ENCODE measurements around the gene ROCK2. TPM values are rescaled to one million over a fixed set of nuclear protein-coding genes. Genes with fewer than 3 reads are reported as not detected.
A peak's percentile ranks its signal among the peaks of the same experiment; 100 is the strongest.

ROCK2 gene
- total and polyA plus RNA-seq, 2 of the 13 experiments (the other 11 are each of a cell fraction or from before 2014, with no cell fraction given): 38.1 to 119 TPM

- in situ Hi-C loops (cut with HindIII; ENCODE audit: extremely low pct_ligation_motif_present, low pct_unique_long_range_greater_than_20kb) (no loop called here), intact Hi-C loops (cut with micrococcal nuclease; ENCODE audit: unreplicated experiment) (loop anchor here (1.0 to 5.0 kb wide), 3 partner anchors 7 to 34 kb away; no protein-coding TSS in a partner anchor)
- peaks cover 90% of the 10 kb centered on the region for H3K4me1 ChIP-seq (ENCODE audit: insufficient read depth, low read length)
- no peaks in the 10 kb centered on the region for H3K27me3 ChIP-seq (ENCODE audit: control insufficient read depth in 1 of 2, insufficient read depth in 2 of 2, low read length in 2 of 2)
- H3K4me2 ChIP-seq (ENCODE audit: low read depth, low read length): peak overlapping the region; percentile 19; the same call in 1 of the 2 replicates
- POLR2A ChIA-PET: interaction anchor here (1.2 to 6.8 kb wide), 5 partner anchors 12 to 38 kb away, joined by 5 to 112 read pairs (median 27); no protein-coding TSS in a partner anchor
- H2AFZ ChIP-seq (ENCODE audit: low read length): no peak overlapping the region
- TF ChIP-seq ZNF12 (CRISPR knock-in tag; IDR thresholded peaks at IDR 0.05): peak; percentile 89
- no peak for TF ChIP-seq ZNF614 (CRISPR knock-in tag; IDR thresholded peaks at IDR 0.05; ENCODE audit: borderline replicate concordance)
- ATAC-seq (no peak), DNase-seq (ENCODE audit: low spot score) (no peak), FAIRE-seq (no peak)
- no peak overlapping the region for H3K9ac ChIP-seq (ENCODE audit: insufficient read depth, low read depth, low read length)
- H3K36me3 ChIP-seq (replicated peaks in 1 of 2; ENCODE audit: control insufficient read depth in 1 of 2, insufficient read depth in 2 of 2, low read length in 2 of 2): no peaks in the 10 kb centered on the region
- no peaks in the 10 kb centered on the region for H3K79me2 ChIP-seq (ENCODE audit: insufficient read depth, low read length)
- H3K4me3 ChIP-seq (replicated peaks in 1 of 3; ENCODE audit: insufficient read depth in 1 of 3, low read depth in 2 of 3, low read length in 3 of 3): no peak overlapping the region
- H3K9me3 ChIP-seq (ENCODE audit: low read length): no peaks in the 10 kb centered on the region
- CTCF ChIA-PET (ENCODE audit: low intra/inter-chr PET ratio, low total read pairs): no interaction called here
- H4K20me1 ChIP-seq (ENCODE audit: insufficient read depth, low read length): no peaks in the 10 kb centered on the region
- no TSS peak for BruUV-seq (replicated peaks)
- no peak overlapping the region for H3K27ac ChIP-seq (ENCODE audit: extremely low read length, insufficient read depth, low read length)
- WGBS (ENCODE audit: low lambda C conversion rate): 75% methylated on average over 12 of the region's 12 CpGs
Measured at GRCh38 chr2:11377928-11378545, 33.6 kb upstream of the ROCK2 start.

GRCh38 chr2:11376071-11376470 lies 31.6 kb upstream of the ROCK2 start:
- BruUV-seq (replicated peaks): no TSS peak
- intact Hi-C loops (cut with micrococcal nuclease; ENCODE audit: unreplicated experiment): loop anchor here (2.0 to 5.0 kb wide), 2 partner anchors 15 to 36 kb away; no protein-coding TSS in a partner anchor
- POLR2A ChIA-PET: interaction anchor here (1.0 to 7.0 kb wide), 12 partner anchors 9 to 53 kb away, joined by 3 to 174 read pairs (median 8); partner anchors contain the start of gene ROCK2
- Histone ChIP-seq H3K4me3 (replicated peaks in 1 of 3; ENCODE audit: insufficient read depth in 1 of 3, low read depth in 2 of 3, low read length in 3 of 3) (peak overlapping the region in 2 of 3 experiments; percentile 19 to 46; a peak in 3 of 6 replicates), H3K27me3 (ENCODE audit: control insufficient read depth in 1 of 2, insufficient read depth in 2 of 2, low read length in 2 of 2) (no peaks in the 10 kb centered on the region), H3K4me2 (ENCODE audit: low read depth, low read length) (peak overlapping the region; percentile 85), H3K79me2 (ENCODE audit: insufficient read depth, low read length) (no peaks in the 10 kb centered on the region), H2AFZ (ENCODE audit: low read length) (no peak overlapping the region), H3K9ac (ENCODE audit: insufficient read depth, low read depth, low read length) (peak overlapping the region; percentile 30; the same call in 1 of the 2 replicates), H3K27ac (ENCODE audit: extremely low read length, insufficient read depth, low read length) (peak overlapping the region; percentile 49), H3K9me3 (ENCODE audit: low read length) (no peaks in the 10 kb centered on the region), H3K36me3 (replicated peaks in 1 of 2; ENCODE audit: control insufficient read depth in 1 of 2, insufficient read depth in 2 of 2, low read length in 2 of 2) (no peaks in the 10 kb centered on the region), H4K20me1 (ENCODE audit: insufficient read depth, low read length) (no peaks in the 10 kb centered on the region), H3K4me1 (ENCODE audit: insufficient read depth, low read length) (peaks cover 96% of the 10 kb centered on the region)
- ATAC-seq (peak; percentile 73), FAIRE-seq (peak; percentile 83), DNase-seq (ENCODE audit: low spot score) (peak; percentile 89)
- in situ Hi-C loops (cut with HindIII; ENCODE audit: extremely low pct_ligation_motif_present, low pct_unique_long_range_greater_than_20kb): no loop called here
- 9% methylated on average over 7 of the region's 7 CpGs for WGBS (ENCODE audit: low lambda C conversion rate)
- CTCF ChIA-PET (ENCODE audit: low intra/inter-chr PET ratio, low total read pairs): no interaction called here
- TF ChIP-seq XRCC5 (optimal IDR thresholded peaks at IDR 0.05; ENCODE audit: low read length) (peak; percentile 60), FIP1L1 (IDR thresholded peaks at IDR 0.05; ENCODE audit: borderline replicate concordance, insufficient read depth, low read depth, low read length) (no peak), TSC22D2 (CRISPR knock-in tag; IDR thresholded peaks at IDR 0.05; ENCODE audit: borderline replicate concordance) (peak; percentile 9; the same call in 1 of the 2 replicates), FOSL2 (CRISPR knock-in tag; IDR thresholded peaks at IDR 0.05) (peak; percentile 16; the same call in 1 of the 2 replicates), MIXL1 (CRISPR knock-in tag; IDR thresholded peaks at IDR 0.05) (no peak), HDAC2 (CRISPR knock-in tag; IDR thresholded peaks at IDR 0.05) (peak; percentile 66; the same call in 1 of the 2 replicates), PHF8 (CRISPR knock-in tag; IDR thresholded peaks at IDR 0.05) (0 out of 2 replicates have a peak, but pooled peaks have one; percentile 31), SMAD9 (CRISPR knock-in tag; IDR thresholded peaks at IDR 0.05) (no peak), PITX1 (CRISPR knock-in tag; IDR thresholded peaks at IDR 0.05) (peak; percentile 28; the same call in 1 of the 2 replicates), SP2 (CRISPR knock-in tag; IDR thresholded peaks at IDR 0.05) (no peak), ZNF260 (CRISPR knock-in tag; IDR thresholded peaks at IDR 0.05; ENCODE audit: borderline replicate concordance, low read depth) (no peak), ZNF766 (CRISPR knock-in tag; IDR thresholded peaks at IDR 0.05; ENCODE audit: borderline replicate concordance) (no peak), LBX2 (CRISPR knock-in tag; IDR thresholded peaks at IDR 0.05; ENCODE audit: borderline replicate concordance) (no peak), ZNF792 (CRISPR knock-in tag; IDR thresholded peaks at IDR 0.05) (0 out of 2 replicates have a peak, but pooled peaks have one; percentile 28), ADNP (CRISPR knock-in tag; IDR thresholded peaks at IDR 0.05) (no peak), THAP11 (CRISPR knock-in tag; IDR thresholded peaks at IDR 0.05) (0 out of 2 replicates have a peak, but pooled peaks have one; percentile 9), TCF7 (IDR thresholded peaks at IDR 0.05; ENCODE audit: low read depth) (peak; percentile 36; the same call in 1 of the 2 replicates), RAD21 (CRISPR knock-in tag; IDR thresholded peaks at IDR 0.05) (peak; percentile 22; the same call in 1 of the 2 replicates)

All from HepG2 (cell line).